Heart left ventricle (tissue), 16 donors: Measurements from ENCODE around the gene RAB11B. TPM values are rescaled to one million over a fixed set of nuclear protein-coding genes. Genes with fewer than 3 reads are reported as not detected.

Source experiments
- ATAC-seq, 4 donors: fragments of 200-7000 bp; cut with Tn5 transposase; one replicate each; pipeline ENCODE4 v1.9.1; 2020 to 2022; ENCODE audit warnings: moderate library complexity in 4 of 4, mild to moderate bottlenecking in 3 of 4, moderate number of reproducible peaks in 1 of 4
- DNase-seq, 5 donors: peaks; one replicate each; pipeline ENCODE4 v3.0.0-alpha.2; 2020
- H3K27ac ChIP-seq, 12 donors: fragments of 200-600 bp; sonication (generic) in 4 of 12; one replicate each; pipeline versions ENCODE4 v1.5.0 to v1.8.0; 2016 to 2022; ENCODE audit warnings: mild to moderate bottlenecking in 2 of 12
- H3K27me3 ChIP-seq, 9 donors: fragments of 200-600 bp; sonication (generic) in 2 of 9; one replicate each; pipeline versions ENCODE4 v1.5.1 to v1.8.0; 2016 to 2022; ENCODE audit warnings: mild to moderate bottlenecking in 3 of 9
- H3K36me3 ChIP-seq, 9 donors: fragments of 200-600 bp; sonication (generic) in 2 of 9; one replicate each; pipeline versions ENCODE4 v1.5.0 to v1.8.0; 2018 to 2022; ENCODE audit warnings: mild to moderate bottlenecking in 2 of 9
- H3K4me1 ChIP-seq, 12 donors: fragments of 200-600 bp; sonication (generic) in 4 of 12; one replicate each; pipeline versions ENCODE4 v1.5.0 to v1.8.0; 2016 to 2022; ENCODE audit warnings: mild to moderate bottlenecking in 3 of 12
- H3K4me3 ChIP-seq, 12 donors: fragments of 200-600 bp; sonication (generic) in 4 of 12; one replicate each; pipeline versions ENCODE4 v1.5.0 to v1.8.0; 2017 to 2022; ENCODE audit warnings: mild to moderate bottlenecking in 9 of 12, moderate library complexity in 4 of 12
- H3K9me3 ChIP-seq, 12 donors: fragments of 200-600 bp; sonication (generic) in 4 of 12; one replicate each; pipeline versions ENCODE4 v1.5.0 to v1.8.0; 2016 to 2022; ENCODE audit warnings: mild to moderate bottlenecking in 1 of 12
- POLR2A ChIP-seq, 2 donors: fragments of 450-650 bp; IDR thresholded peaks; one replicate each; pipeline ENCODE4 v1.6.1; 2017; ENCODE audit warnings: antibody characterized with exemption in 2 of 2, mild to moderate bottlenecking in 2 of 2, moderate library complexity in 2 of 2
- WGBS, 4 donors: extraction: QIAGEN DNeasy Blood & Tissue Kit in 2 of 4; methylation state at CpG; one replicate each; pipeline versions ENCODE4 v1.1.5 to v1.1.7; 2013 to 2018; 5-methylcytosine and 5-hydroxymethylcytosine counted together
- intact Hi-C, 10 donors: fragments of 100-400 bp; cut with DNase I; formaldehyde crosslinking; loops; one replicate each; pipeline versions ENCODE4 v1.11.1 to v1.14.2; 2022
- polyA plus RNA-seq, 2 donors: library from polyadenylated mRNA; stranded (reverse); fragments of 200-250 nt; gene quantifications; one replicate each; pipeline ENCODE4 v1.2.3, GENCODE V29; 2013
- total RNA-seq, 9 donors: library from RNA; depleted of rRNA in 2 of 9; stranded (reverse); fragments of >200 nt in 2 of 9; fragmentation: NEBNext Ultra II Directional in 3 of 9; extraction: Animal tissue kit (Norgen Biotek cat#: 25700) in 3 of 9; gene quantifications; one replicate each; pipeline versions ENCODE4 v1.1.0 to v1.2.4, GENCODE V29; 2016 to 2023
- TF ChIP-seq, protein P1 (sequence below), 12 donors: fragments of 200-600 bp; sonication (generic) in 4 of 12; IDR thresholded peaks; one replicate each; pipeline versions ENCODE4 v1.5.0 to v1.8.0; 2018 to 2022; ENCODE audit warnings: antibody characterized with exemption in 12 of 12, mild to moderate bottlenecking in 5 of 12
- donor health status: ischemic (EF 13 %, LVEDD 7.1; RV severe dilation, severe dysfunction).
- donor health status: healthy with polysubstance abuse.
- donor health status: DM: no; HTN: yes; CAD: no.
- donor health status: DM: no; HTN: no; CAD: no.
- donor health status: ischemic (EF 25% LVEDD 6.9; RV normal size, moderate dysfunction).
- donor health status: ischemic (EF 25% LVEDD 5.7; RV mildly dilated, moderate dysfunction).
- donor health status: healthy.
- donor health status: DM: yes; HTN: yes; CAD: no.
- donor health status: ischemic (EF 35%, LVEDD 5.7; RV mildly dilated, moderate dysfunction).
- donor health status: nonischemic (EF 11% LVEDD 7.7; RV severe dilation, severe dysfunction).
- donor health status: DM: yes; HTN: yes; CAD: no.
- donor health status: PGD.
- donor health status: ischemic (EF 29% LVEDD 5.4; RV normal size, mild dysfunction).
- donor health status: nonischemic (EF 23%, LVEDD 6.1; RV moderate dilation, normal function).

RAB11B gene
- total and polyA plus RNA-seq, 11 donors: 56.4 to 159 (median 140) TPM

DNA sequence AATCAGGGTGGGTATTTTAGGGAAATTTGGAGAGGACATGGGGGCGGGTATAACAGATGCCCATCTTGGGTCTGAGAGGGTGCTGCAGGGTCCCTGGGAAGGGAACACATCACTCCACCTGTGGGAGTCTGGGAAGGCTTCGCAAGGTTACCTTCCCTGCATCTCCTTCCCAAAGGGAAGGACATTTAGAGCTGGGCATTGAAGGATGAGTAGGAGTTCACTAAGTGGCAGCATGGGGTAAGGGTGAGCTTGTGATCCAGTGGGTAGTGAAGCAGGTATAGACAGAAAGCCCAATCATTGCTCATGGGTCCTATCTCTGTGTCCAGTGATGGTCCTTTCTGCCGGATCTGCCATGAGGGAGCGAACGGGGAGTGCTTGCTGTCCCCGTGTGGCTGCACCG lies 36.1 kb downstream of the RAB11B start:
- H3K4me1 ChIP-seq: peaks cover 6 to 25% (median 18%) of the 10 kb centered on the region in 12 donors
- ATAC-seq (no peak), DNase-seq (no peak)
- no peak for TF ChIP-seq POLR2A (IDR thresholded peaks at IDR 0.05)
- TF ChIP-seq, protein P1, sequence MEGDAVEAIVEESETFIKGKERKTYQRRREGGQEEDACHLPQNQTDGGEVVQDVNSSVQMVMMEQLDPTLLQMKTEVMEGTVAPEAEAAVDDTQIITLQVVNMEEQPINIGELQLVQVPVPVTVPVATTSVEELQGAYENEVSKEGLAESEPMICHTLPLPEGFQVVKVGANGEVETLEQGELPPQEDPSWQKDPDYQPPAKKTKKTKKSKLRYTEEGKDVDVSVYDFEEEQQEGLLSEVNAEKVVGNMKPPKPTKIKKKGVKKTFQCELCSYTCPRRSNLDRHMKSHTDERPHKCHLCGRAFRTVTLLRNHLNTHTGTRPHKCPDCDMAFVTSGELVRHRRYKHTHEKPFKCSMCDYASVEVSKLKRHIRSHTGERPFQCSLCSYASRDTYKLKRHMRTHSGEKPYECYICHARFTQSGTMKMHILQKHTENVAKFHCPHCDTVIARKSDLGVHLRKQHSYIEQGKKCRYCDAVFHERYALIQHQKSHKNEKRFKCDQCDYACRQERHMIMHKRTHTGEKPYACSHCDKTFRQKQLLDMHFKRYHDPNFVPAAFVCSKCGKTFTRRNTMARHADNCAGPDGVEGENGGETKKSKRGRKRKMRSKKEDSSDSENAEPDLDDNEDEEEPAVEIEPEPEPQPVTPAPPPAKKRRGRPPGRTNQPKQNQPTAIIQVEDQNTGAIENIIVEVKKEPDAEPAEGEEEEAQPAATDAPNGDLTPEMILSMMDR (IDR thresholded peaks at IDR 0.05): no peak
- 95 to 97% (median 96%) methylated on average over 5 to 7 of the region's 7 CpGs for WGBS, 4 donors
- H3K27ac ChIP-seq: no peak overlapping the region
- intact Hi-C loops: no loop called here
- H3K27me3 ChIP-seq: no peaks in the 10 kb centered on the region
- peaks cover 0 to 64% (median 44%) of the 10 kb centered on the region in 9 donors for H3K36me3 ChIP-seq
- H3K9me3 ChIP-seq: no peaks in the 10 kb centered on the region
- no peak overlapping the region for H3K4me3 ChIP-seq

DNA sequence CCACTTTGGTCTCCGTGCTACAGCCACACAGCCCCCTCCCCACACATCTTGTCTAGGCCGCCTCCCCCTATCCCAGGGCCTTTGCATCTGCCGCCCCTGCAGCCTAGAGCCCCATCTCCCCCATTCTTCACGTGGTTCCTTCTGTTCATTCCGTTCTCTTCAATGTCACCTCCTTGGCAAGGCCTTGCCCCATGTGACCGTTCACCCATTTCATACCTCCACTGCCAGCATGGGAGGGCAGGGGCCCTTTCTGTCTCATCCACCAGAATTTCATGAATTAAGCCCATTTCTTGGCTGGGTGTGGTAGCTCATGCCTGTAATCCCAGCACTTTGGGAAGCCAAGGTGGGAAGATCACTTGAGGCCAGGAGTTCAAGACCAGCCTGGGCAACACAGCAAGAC lies 38.9 kb downstream of the RAB11B start:
- Histone ChIP-seq H3K4me3 (no peak overlapping the region), H3K27me3 (no peaks in the 10 kb centered on the region), H3K36me3 (peaks cover 0 to 65% (median 41%) of the 10 kb centered on the region in 9 donors), H3K4me1 (peaks cover 6 to 21% (median 11%) of the 10 kb centered on the region in 12 donors), H3K9me3 (no peaks in the 10 kb centered on the region), H3K27ac (no peak overlapping the region)
- DNase-seq: no peak
- 84 to 92% (median 87%) methylated on average over 6 of the region's 6 CpGs for WGBS, 4 donors
- intact Hi-C loops: no loop called here
- ATAC-seq: no peak
- TF ChIP-seq POLR2A (IDR thresholded peaks at IDR 0.05): no peak
- TF ChIP-seq, protein P1 (IDR thresholded peaks at IDR 0.05): no peak

DNA sequence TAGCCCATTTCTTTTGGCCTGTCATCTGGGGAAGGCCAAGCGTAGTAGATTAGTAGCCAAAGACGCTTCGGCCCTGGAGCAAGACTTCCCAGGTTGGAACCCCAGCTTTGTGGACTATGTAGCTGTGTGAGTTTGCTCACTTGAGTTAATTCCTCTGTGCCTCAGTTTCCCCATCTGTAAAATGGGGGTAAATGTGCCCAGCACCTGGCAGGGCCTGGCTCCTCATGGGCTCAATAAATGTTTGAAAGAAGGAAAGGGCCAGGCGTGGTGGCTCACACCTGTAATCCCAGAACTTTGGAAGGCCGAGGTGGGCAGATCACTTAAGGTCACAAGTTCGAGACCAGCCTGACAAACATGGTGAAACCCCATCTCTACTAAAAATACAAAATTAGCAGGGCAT lies 39.7 kb downstream of the RAB11B start:
- no peak for DNase-seq

DNA sequence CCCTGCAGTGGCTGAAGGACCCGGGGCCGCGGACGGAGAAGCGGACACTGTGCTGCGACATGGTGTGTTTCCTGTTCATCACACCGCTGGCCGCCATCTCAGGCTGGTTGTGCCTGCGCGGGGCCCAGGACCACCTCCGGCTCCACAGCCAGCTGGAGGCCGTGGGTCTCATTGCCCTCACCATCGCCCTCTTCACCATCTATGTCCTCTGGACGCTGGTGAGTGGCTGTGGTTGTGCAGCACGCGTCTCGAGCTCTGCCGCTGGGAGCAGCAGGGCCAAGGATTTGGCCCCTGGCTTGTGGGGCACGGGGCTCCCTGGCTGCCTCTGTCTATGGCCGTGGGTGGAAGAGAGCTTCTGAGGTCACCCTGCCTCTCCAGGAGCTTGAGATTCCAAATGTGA lies 40.5 kb downstream of the RAB11B start:
- H3K4me3 ChIP-seq: no peak overlapping the region
- DNase-seq: no peak
- H3K36me3 ChIP-seq: peaks cover 0 to 70% (median 45%) of the 10 kb centered on the region in 9 donors
- H3K27me3 ChIP-seq: no peaks in the 10 kb centered on the region
- ATAC-seq: no peak
- 90 to 93% (median 93%) methylated on average over 12 to 20 of the region's 20 CpGs for WGBS, 4 donors
- peaks cover 0 to 14% (median 6%) of the 10 kb centered on the region in 12 donors for H3K4me1 ChIP-seq
- TF ChIP-seq, protein P1 (IDR thresholded peaks at IDR 0.05): no peak
- no peak for TF ChIP-seq POLR2A (IDR thresholded peaks at IDR 0.05)
- no peaks in the 10 kb centered on the region for H3K9me3 ChIP-seq
- no peak overlapping the region for H3K27ac ChIP-seq
- intact Hi-C loops: no loop called here

More for the DNA sequence above, 39.7 kb downstream of the RAB11B start:
- Histone ChIP-seq H3K27me3 (no peaks in the 10 kb centered on the region), H3K9me3 (no peaks in the 10 kb centered on the region), H3K4me3 (no peak overlapping the region), H3K36me3 (peaks cover 0 to 65% (median 41%) of the 10 kb centered on the region in 9 donors), H3K4me1 (peaks cover 0 to 21% (median 6%) of the 10 kb centered on the region in 12 donors), H3K27ac (no peak overlapping the region)
- TF ChIP-seq, protein P1 (IDR thresholded peaks at IDR 0.05): no peak
- no peak for TF ChIP-seq POLR2A (IDR thresholded peaks at IDR 0.05)
- intact Hi-C loops: no loop called here
- no peak for ATAC-seq
- 94 to 99% (median 97%) methylated on average over 6 of the region's 6 CpGs for WGBS, 4 donors
